ENCODE results near the gene TMEM223. TPM values are rescaled to one million over a fixed set of nuclear protein-coding genes. Genes with fewer than 3 reads are reported as not detected.
A peak's percentile ranks its signal among the peaks of the same experiment; 100 is the strongest.

TMEM223 gene
- total RNA-seq, 1 donor from 2014 or later: 32.8 TPM

GRCh38 chr11:62811659-62812058 lies 19.9 kb upstream of the TMEM223 start:
- Histone ChIP-seq H3K27me3 (ENCODE audit: control insufficient read depth, insufficient read depth, low read length) (no peaks in the 10 kb centered on the region), H3K36me3 (ENCODE audit: control insufficient read depth, insufficient read depth, low read length) (no peaks in the 10 kb centered on the region), H3K4me3 (ENCODE audit: low read depth, low read length) (no peak overlapping the region)
- no peak for DNase-seq (ENCODE audit: low read depth)
- no peak for TF ChIP-seq CTCF (IDR thresholded peaks at IDR 0.05; ENCODE audit: insufficient read depth, low read length, poor library complexity, severe bottlenecking)

- TF ChIP-seq CTCF (IDR thresholded peaks at IDR 0.05; ENCODE audit: insufficient read depth, low read length, poor library complexity, severe bottlenecking): no peak
- H3K36me3 ChIP-seq (ENCODE audit: control insufficient read depth, insufficient read depth, low read length): no peaks in the 10 kb centered on the region
- DNase-seq (ENCODE audit: low read depth): no peak
- H3K27me3 ChIP-seq (ENCODE audit: control insufficient read depth, insufficient read depth, low read length): no peaks in the 10 kb centered on the region
- H3K4me3 ChIP-seq (ENCODE audit: low read depth, low read length): no peak overlapping the region
These were observed 18.9 kb upstream of the TMEM223 start for GRCh38 chr11:62810748-62811147.

- DNase-seq (ENCODE audit: low read depth): no peak
- Histone ChIP-seq H3K27me3 (ENCODE audit: control insufficient read depth, insufficient read depth, low read length) (no peaks in the 10 kb centered on the region), H3K36me3 (ENCODE audit: control insufficient read depth, insufficient read depth, low read length) (peaks cover 2% of the 10 kb centered on the region), H3K4me3 (ENCODE audit: low read depth, low read length) (no peak overlapping the region)
- TF ChIP-seq CTCF (IDR thresholded peaks at IDR 0.05; ENCODE audit: insufficient read depth, low read length, poor library complexity, severe bottlenecking): no peak
These were observed 14.9 kb upstream of the TMEM223 start for GRCh38 chr11:62806611-62807121.

GRCh38 chr11:62805961-62806441 lies 14.2 kb upstream of the TMEM223 start:
- Histone ChIP-seq H3K27me3 (ENCODE audit: control insufficient read depth, insufficient read depth, low read length) (no peaks in the 10 kb centered on the region), H3K36me3 (ENCODE audit: control insufficient read depth, insufficient read depth, low read length) (peaks cover 3% of the 10 kb centered on the region), H3K4me3 (ENCODE audit: low read depth, low read length) (peak overlapping the region; percentile 80)
- DNase-seq (ENCODE audit: low read depth): no peak
- no peak for TF ChIP-seq CTCF (IDR thresholded peaks at IDR 0.05; ENCODE audit: insufficient read depth, low read length, poor library complexity, severe bottlenecking)

- Histone ChIP-seq H3K4me3 (ENCODE audit: low read depth, low read length) (peak within 1 kb of the TSS; percentile 80), H3K36me3 (ENCODE audit: control insufficient read depth, insufficient read depth, low read length) (peaks cover 3% of the 10 kb centered on the region), H3K27me3 (ENCODE audit: control insufficient read depth, insufficient read depth, low read length) (no peaks in the 10 kb centered on the region)
- no peak for DNase-seq (ENCODE audit: low read depth)
- TF ChIP-seq CTCF (IDR thresholded peaks at IDR 0.05; ENCODE audit: insufficient read depth, low read length, poor library complexity, severe bottlenecking): no peak
These were observed 13.5 kb upstream of the TMEM223 start, which contains the start of gene NXF1 for GRCh38 chr11:62805076-62805892. NXF1 (minus strand) TSS chr11:62805440; CDS start chr11:62805356, 84 bp downstream.
